ENCODE measurements around the gene MUCL3.
"Not testable (repeated sequence)": the region's sequence is repeated elsewhere in the genome, so short reads cannot be mapped to it uniquely, and the experiment has no call there.

The MUCL3 gene

DNA sequence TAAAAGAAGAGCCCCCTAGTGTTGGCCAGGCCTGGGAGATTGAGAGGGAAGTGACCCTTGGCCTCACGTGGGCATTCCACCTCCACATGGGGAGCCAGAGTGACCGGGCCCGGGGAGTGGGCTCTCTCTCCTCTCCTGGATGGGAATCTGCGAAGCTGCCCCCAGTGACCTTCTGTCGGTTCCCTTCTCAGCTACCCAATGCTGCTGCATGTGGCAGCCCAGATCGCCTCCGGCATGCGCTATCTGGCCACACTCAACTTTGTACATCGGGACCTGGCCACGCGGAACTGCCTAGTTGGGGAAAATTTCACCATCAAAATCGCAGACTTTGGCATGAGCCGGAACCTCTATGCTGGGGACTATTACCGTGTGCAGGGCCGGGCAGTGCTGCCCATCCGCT lies 42.9 kb upstream of the MUCL3 start:
- no peaks in the 10 kb centered on the region for H3K36me3 ChIP-seq (ENCODE audit: insufficient read depth, low read length)
- no peaks in the 10 kb centered on the region for H3K4me1 ChIP-seq (ENCODE audit: control insufficient read depth, insufficient read depth, low read length, unreplicated experiment)
- no peak overlapping the region for H2AFZ ChIP-seq (ENCODE audit: low read length, unreplicated experiment)
- H3K79me2 ChIP-seq (ENCODE audit: control insufficient read depth, insufficient read depth, low read length, unreplicated experiment) = no peaks in the 10 kb centered on the region
- H3K27ac ChIP-seq (ENCODE audit: low read depth, low read length) = no peak overlapping the region
- H3K4me3 ChIP-seq (ENCODE audit: low read depth, low read length) = no peak overlapping the region
- H3K27me3 ChIP-seq (ENCODE audit: insufficient read depth, low read length) = no peaks in the 10 kb centered on the region

DNA sequence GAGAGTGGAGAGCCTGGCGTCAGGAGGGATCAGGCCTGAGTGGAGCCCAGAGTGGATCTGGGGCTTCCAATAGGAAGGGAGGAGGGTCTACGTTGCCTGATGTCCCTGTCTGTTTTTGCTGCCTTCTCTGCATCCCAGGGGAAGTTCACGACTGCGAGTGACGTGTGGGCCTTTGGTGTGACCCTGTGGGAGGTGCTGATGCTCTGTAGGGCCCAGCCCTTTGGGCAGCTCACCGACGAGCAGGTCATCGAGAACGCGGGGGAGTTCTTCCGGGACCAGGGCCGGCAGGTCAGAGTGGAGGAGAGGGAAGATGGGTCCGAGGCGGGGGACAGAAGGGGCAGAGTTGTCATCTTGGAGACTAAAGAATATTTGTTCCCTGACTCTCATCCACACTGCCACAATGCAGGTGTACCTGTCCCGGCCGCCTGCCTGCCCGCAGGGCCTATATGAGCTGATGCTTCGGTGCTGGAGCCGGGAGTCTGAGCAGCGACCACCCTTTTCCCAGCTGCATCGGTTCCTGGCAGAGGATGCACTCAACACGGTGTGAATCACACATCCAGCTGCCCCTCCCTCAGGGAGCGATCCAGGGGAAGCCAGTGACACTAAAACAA lies 41.9 kb upstream of the MUCL3 start:
- H3K4me1 ChIP-seq (ENCODE audit: control insufficient read depth, insufficient read depth, low read length, unreplicated experiment) = no peaks in the 10 kb centered on the region
- no peaks in the 10 kb centered on the region for H3K36me3 ChIP-seq (ENCODE audit: insufficient read depth, low read length)
- no peak overlapping the region for H3K4me3 ChIP-seq (ENCODE audit: low read depth, low read length)
- no peaks in the 10 kb centered on the region for H3K27me3 ChIP-seq (ENCODE audit: insufficient read depth, low read length)
- no peaks in the 10 kb centered on the region for H3K79me2 ChIP-seq (ENCODE audit: control insufficient read depth, insufficient read depth, low read length, unreplicated experiment)
- no peak overlapping the region for H2AFZ ChIP-seq (ENCODE audit: low read length, unreplicated experiment)
- no peak overlapping the region for H3K27ac ChIP-seq (ENCODE audit: low read depth, low read length)

DNA sequence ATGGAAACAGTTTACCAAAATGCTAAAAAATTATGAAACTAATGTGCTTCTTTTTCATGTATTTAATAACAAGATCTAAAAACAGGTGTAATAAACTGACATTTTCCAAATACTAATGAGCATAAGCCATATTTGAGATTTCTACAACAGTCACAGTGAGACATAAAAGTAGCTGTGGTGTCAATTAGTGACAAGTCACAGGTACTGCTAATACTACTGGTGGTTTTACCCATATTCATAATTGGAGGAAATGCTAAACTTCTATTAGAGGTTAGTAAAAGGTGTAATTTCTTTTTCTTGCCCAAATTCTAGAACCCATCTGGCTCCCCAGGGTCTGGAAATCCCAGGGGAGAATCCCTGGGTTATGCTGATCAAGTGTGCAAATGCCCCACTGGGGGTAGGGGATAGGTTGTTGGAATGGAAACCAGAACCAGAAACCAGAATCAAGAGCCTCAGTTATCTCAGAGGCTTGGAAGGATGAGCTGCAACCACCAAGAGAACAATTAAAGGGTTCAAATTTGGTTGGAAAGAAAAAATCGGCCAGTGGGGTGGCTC lies 39.8 kb upstream of the MUCL3 start:
- Histone ChIP-seq H3K79me2 (ENCODE audit: control insufficient read depth, insufficient read depth, low read length, unreplicated experiment) (no peaks in the 10 kb centered on the region), H3K4me1 (ENCODE audit: control insufficient read depth, insufficient read depth, low read length, unreplicated experiment) (no peaks in the 10 kb centered on the region), H3K27me3 (ENCODE audit: insufficient read depth, low read length) (no peaks in the 10 kb centered on the region), H2AFZ (ENCODE audit: low read length, unreplicated experiment) (no peak overlapping the region), H3K36me3 (ENCODE audit: insufficient read depth, low read length) (no peaks in the 10 kb centered on the region), H3K27ac (ENCODE audit: low read depth, low read length) (no peak overlapping the region), H3K4me3 (ENCODE audit: low read depth, low read length) (no peak overlapping the region)

DNA sequence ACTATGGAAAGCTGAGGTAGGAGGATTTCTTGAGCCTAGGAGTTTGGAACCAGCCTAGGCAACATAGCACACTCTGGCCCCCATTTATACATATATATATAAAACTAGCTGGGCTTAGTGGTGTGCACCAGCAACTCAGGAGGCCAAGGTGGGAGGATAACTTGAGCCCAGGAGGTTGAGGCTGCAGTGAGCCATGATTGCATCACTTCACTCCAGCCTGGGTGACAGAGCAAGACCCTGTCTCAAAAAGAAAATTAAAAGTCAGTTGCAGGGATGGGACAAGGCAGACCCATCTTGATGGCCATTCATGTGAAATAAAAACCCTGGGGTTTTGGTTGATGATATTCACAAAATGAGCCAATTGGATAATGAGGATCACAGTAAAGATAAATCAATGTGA lies 39.3 kb upstream of the MUCL3 start:
- H3K4me1 ChIP-seq (ENCODE audit: control insufficient read depth, insufficient read depth, low read length, unreplicated experiment) = no peaks in the 10 kb centered on the region
- no peaks in the 10 kb centered on the region for H3K79me2 ChIP-seq (ENCODE audit: control insufficient read depth, insufficient read depth, low read length, unreplicated experiment)
- no peak overlapping the region for H3K27ac ChIP-seq (ENCODE audit: low read depth, low read length)

DNA sequence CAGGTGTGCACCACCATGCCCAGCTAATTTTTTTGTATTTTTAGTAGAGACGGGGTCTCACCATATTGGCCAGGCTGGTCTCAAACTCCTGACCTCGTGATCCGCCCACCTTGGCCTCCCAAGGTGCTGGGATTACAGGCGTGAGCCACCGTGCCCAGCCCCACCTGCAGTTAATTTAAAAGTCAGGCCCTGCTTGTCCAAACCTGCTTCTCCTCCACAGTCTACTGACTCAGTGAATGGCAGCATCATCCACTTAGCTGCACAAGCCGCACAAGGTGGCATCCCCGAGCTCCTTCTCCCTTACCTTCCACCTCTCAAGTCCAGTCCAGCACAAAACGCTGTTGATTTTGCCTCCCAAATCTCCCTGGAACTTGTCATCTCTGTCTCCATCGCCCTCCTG lies 38.6 kb upstream of the MUCL3 start:
- not testable (repeated sequence) for H3K36me3 ChIP-seq (ENCODE audit: insufficient read depth, low read length); H3K27me3 ChIP-seq (ENCODE audit: insufficient read depth, low read length); H2AFZ ChIP-seq (ENCODE audit: low read length, unreplicated experiment); H3K27ac ChIP-seq (ENCODE audit: low read depth, low read length); H3K4me3 ChIP-seq (ENCODE audit: low read depth, low read length); H3K4me1 ChIP-seq (ENCODE audit: control insufficient read depth, insufficient read depth, low read length, unreplicated experiment); H3K79me2 ChIP-seq (ENCODE audit: control insufficient read depth, insufficient read depth, low read length, unreplicated experiment)

More for the DNA sequence above, 39.3 kb upstream of the MUCL3 start:
- Histone ChIP-seq H3K36me3 (ENCODE audit: insufficient read depth, low read length) (no peaks in the 10 kb centered on the region), H3K27me3 (ENCODE audit: insufficient read depth, low read length) (no peaks in the 10 kb centered on the region), H3K4me3 (ENCODE audit: low read depth, low read length) (no peak overlapping the region), H2AFZ (ENCODE audit: low read length, unreplicated experiment) (no peak overlapping the region)

DNA sequence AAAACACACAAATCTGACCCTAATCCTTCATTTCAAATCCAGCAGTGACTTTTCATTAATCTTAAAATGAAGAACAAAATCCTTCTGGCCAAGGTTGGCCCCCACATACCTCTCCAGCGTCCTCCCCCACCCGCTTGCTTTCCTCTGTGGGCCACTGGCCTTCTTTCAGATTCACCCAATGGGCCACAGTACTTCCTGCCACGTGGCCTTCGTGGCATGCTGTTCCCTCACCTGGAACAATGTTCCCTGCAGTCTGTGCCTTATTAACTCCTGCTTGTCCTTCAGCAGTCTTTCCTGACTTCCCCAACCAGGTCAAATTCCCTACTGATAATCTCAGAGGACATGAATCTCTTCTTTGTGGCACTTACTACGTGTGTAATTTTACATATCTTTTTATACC lies 38.1 kb upstream of the MUCL3 start:
- Histone ChIP-seq H3K27me3 (ENCODE audit: insufficient read depth, low read length) (no peaks in the 10 kb centered on the region), H2AFZ (ENCODE audit: low read length, unreplicated experiment) (no peak overlapping the region)

DNA sequence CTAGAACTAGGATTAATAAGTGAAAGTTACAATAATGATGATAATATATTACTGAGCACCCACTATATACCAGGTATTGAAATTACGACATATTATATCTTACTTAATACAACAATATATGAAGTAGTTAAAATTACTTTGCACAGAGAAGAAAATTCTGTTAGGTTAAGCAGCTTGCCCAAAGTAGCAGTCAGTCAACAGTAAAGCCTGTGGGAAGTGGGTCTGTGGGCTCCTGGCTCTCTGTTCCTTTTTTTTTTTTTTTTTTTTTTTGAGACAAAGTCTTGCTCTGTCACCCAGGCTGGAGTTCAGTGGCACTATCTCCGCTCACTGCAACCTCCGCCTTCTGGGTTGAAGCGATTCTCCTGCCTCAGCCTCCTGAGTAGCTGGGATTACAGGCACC lies 37.5 kb upstream of the MUCL3 start:
- Histone ChIP-seq H3K27me3 (ENCODE audit: insufficient read depth, low read length) (no peaks in the 10 kb centered on the region), H3K79me2 (ENCODE audit: control insufficient read depth, insufficient read depth, low read length, unreplicated experiment) (no peaks in the 10 kb centered on the region), H2AFZ (ENCODE audit: low read length, unreplicated experiment) (no peak overlapping the region), H3K27ac (ENCODE audit: low read depth, low read length) (no peak overlapping the region), H3K36me3 (ENCODE audit: insufficient read depth, low read length) (no peaks in the 10 kb centered on the region), H3K4me1 (ENCODE audit: control insufficient read depth, insufficient read depth, low read length, unreplicated experiment) (no peaks in the 10 kb centered on the region), H3K4me3 (ENCODE audit: low read depth, low read length) (no peak overlapping the region)

More for the DNA sequence above, 38.1 kb upstream of the MUCL3 start:
- Histone ChIP-seq H3K36me3 (ENCODE audit: insufficient read depth, low read length) (no peaks in the 10 kb centered on the region), H3K79me2 (ENCODE audit: control insufficient read depth, insufficient read depth, low read length, unreplicated experiment) (no peaks in the 10 kb centered on the region), H3K4me1 (ENCODE audit: control insufficient read depth, insufficient read depth, low read length, unreplicated experiment) (no peaks in the 10 kb centered on the region), H3K4me3 (ENCODE audit: low read depth, low read length) (no peak overlapping the region), H3K27ac (ENCODE audit: low read depth, low read length) (no peak overlapping the region)

DNA sequence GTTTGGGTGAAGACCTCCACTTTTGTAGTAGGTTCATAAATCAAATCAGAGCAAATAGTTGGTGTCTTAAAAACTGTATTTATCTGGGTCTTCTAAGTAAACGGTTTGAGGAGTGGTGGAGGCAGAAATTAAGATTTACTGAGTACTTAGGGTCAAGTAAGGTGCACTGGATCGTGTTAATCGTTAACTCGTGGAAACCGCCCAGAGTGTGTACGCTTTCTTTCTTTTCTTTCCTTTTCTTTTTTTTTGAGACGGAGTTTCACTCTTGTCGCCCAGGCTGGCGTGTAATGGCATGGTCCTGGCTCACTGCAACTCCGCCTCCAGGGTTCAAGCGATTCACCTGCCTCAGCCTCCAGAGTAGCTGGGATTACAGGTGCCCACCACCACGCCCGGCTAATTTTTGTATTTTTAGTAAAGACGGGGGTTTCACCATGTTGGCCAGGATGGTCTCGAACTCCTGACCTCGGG lies 33.4 kb upstream of the MUCL3 start:
- not testable (repeated sequence) for H3K27ac ChIP-seq (ENCODE audit: low read depth, low read length); H3K36me3 ChIP-seq (ENCODE audit: insufficient read depth, low read length); H3K4me1 ChIP-seq (ENCODE audit: control insufficient read depth, insufficient read depth, low read length, unreplicated experiment); H3K27me3 ChIP-seq (ENCODE audit: insufficient read depth, low read length); H2AFZ ChIP-seq (ENCODE audit: low read length, unreplicated experiment)
- peak overlapping the region; percentile 97 for H3K4me3 ChIP-seq (ENCODE audit: low read depth, low read length)
- peaks cover 13% of the 10 kb centered on the region for H3K79me2 ChIP-seq (ENCODE audit: control insufficient read depth, insufficient read depth, low read length, unreplicated experiment)

DNA sequence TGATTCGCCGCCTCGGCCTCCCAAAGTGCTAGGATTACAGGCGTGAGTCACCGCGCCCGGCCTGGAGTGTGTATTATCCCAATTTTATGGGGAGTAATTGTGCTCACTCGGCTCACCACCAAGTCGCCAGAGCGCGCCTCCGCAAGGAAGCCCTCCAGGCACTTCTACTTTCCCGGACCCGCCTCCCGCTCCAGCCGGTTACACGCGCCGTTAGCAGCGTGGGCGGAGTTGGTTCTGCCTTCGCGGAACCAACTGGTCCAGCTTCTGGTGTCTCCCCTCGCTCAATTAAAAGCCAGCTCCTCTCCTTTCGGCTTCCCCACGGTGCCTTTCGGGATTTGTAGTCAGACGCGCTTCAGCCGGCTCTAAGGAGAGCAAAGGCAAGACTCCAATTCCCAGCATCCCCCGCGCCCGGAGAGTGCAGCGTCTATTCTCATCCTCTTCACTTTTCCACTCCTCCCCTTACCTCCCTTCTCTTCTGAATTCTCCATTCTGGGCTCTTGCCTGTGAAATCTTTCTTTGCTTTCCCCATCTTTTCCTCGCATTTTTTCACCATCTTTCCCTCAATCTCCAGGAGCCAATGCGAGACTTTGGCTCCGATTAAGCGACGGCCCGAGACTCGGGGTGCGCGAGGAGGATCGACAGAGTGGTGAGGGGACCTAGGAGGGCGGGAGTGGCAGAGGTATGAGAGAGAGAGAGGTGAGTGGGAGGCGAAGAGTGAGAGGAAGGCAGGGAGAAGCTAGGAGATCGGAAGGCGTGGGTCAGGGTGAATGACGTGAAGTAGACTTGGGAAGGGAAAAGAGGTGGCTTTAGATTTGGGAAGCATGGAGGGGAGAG lies 32.8 kb upstream of the MUCL3 start, which contains the start of gene GTF2H4:
TSS of gene GTF2H4 (plus strand) at position 450 of the 834 bp plus-strand sequence.
- Histone ChIP-seq H2AFZ (ENCODE audit: low read length, unreplicated experiment) (peak within 1 kb of the TSS; percentile 56), H3K27me3 (ENCODE audit: insufficient read depth, low read length) (no peaks in the 10 kb centered on the region), H3K4me3 (ENCODE audit: low read depth, low read length) (peak within 1 kb of the TSS; percentile 97), H3K79me2 (ENCODE audit: control insufficient read depth, insufficient read depth, low read length, unreplicated experiment) (peaks cover 13% of the 10 kb centered on the region), H3K27ac (ENCODE audit: low read depth, low read length) (peak within 1 kb of the TSS; percentile 35), H3K36me3 (ENCODE audit: insufficient read depth, low read length) (no peaks in the 10 kb centered on the region; the same call in 1 of the 2 replicates), H3K4me1 (ENCODE audit: control insufficient read depth, insufficient read depth, low read length, unreplicated experiment) (peaks cover 9% of the 10 kb centered on the region)

DNA sequence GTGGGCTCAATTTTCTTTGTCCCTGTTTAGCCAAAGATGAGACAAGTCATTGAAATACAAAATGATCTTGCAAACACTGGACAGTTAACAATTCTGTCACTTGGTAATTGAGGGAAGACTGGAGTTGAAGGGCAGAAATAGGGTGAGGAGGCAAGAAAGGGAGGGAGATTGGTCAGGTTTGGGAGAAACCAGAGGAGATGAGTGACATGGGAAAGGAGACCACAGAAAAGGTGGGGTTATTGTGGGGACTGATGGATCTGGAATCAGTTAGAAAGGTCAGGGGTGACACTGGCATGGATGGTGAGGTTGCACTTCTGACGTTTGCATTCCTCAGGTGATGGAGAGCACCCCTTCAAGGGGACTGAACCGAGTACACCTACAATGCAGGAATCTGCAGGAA lies 32.1 kb upstream of the MUCL3 start:
- no peaks in the 10 kb centered on the region; the same call in 1 of the 2 replicates for H3K36me3 ChIP-seq (ENCODE audit: insufficient read depth, low read length)
- H2AFZ ChIP-seq (ENCODE audit: low read length, unreplicated experiment) = no peak overlapping the region
- H3K4me3 ChIP-seq (ENCODE audit: low read depth, low read length) = peak overlapping the region; percentile 97
- no peaks in the 10 kb centered on the region for H3K27me3 ChIP-seq (ENCODE audit: insufficient read depth, low read length)
- H3K79me2 ChIP-seq (ENCODE audit: control insufficient read depth, insufficient read depth, low read length, unreplicated experiment) = peaks cover 13% of the 10 kb centered on the region
- H3K4me1 ChIP-seq (ENCODE audit: control insufficient read depth, insufficient read depth, low read length, unreplicated experiment) = peaks cover 15% of the 10 kb centered on the region
- H3K27ac ChIP-seq (ENCODE audit: low read depth, low read length) = no peak overlapping the region
